ENCODE data around the gene ZP2. TPM values are rescaled to one million over a fixed set of nuclear protein-coding genes. Genes with fewer than 3 reads are reported as not detected.
"Not testable (repeated sequence)": the region's sequence is repeated elsewhere in the genome, so short reads cannot be mapped to it uniquely, and the experiment has no call there.

The ZP2 gene
- total RNA-seq, 1 experiment from 2014 or later = not detected

- no peak overlapping the region for H3K23ac ChIP-seq (ENCODE audit: insufficient read length, low read depth, low read length)
- no peak overlapping the region for H2AFZ ChIP-seq (ENCODE audit: low read length)
- H3K18ac ChIP-seq (ENCODE audit: insufficient read length, low read depth, low read length) = no peak overlapping the region
- WGBS (ENCODE audit: extremely low coverage, insufficient read length, low lambda C conversion rate) = no CpG with 5 or more reads among the region's 3 CpGs
- no peak overlapping the region for H4K8ac ChIP-seq (replicated peaks; ENCODE audit: insufficient read length, low read depth, low read length)
- no peaks in the 10 kb centered on the region for H3K27me3 Mint-ChIP-seq (ENCODE audit: low read depth)
- TF ChIP-seq CTCF (conservative IDR thresholded peaks at IDR 0.05) = no peak
- no peak overlapping the region for H2BK15ac ChIP-seq (ENCODE audit: low read depth, low read length)
- H3K9ac ChIP-seq (ENCODE audit: extremely low read depth, insufficient read length, low read length) = no peak overlapping the region
- H2BK20ac ChIP-seq (ENCODE audit: low read depth, low read length, poor library complexity, severe bottlenecking) = no peak overlapping the region
- no peak overlapping the region for H2AK5ac ChIP-seq (ENCODE audit: insufficient read length, low read length)
- H4K5ac ChIP-seq (ENCODE audit: insufficient read length, low read depth, low read length) = no peak overlapping the region
- no peak overlapping the region for H3K56ac ChIP-seq (ENCODE audit: insufficient read length, low read depth, low read length)
- H3K4ac ChIP-seq (ENCODE audit: low read depth, low read length) = no peak overlapping the region
- H3K23me2 ChIP-seq (ENCODE audit: insufficient read length, low read depth, low read length, poor library complexity, severe bottlenecking) = no peaks in the 10 kb centered on the region
- no peak overlapping the region for H4K91ac ChIP-seq (ENCODE audit: insufficient read length, low read depth, low read length)
- H3K79me1 ChIP-seq (ENCODE audit: insufficient read depth, low read depth, low read length, poor library complexity, severe bottlenecking) = peaks cover 2% of the 10 kb centered on the region
- H2BK12ac ChIP-seq (ENCODE audit: insufficient read length, low read depth, low read length) = no peak overlapping the region
- H3K27ac Mint-ChIP-seq = peak overlapping the region in 1 of 3 experiments; percentile 68; a peak in 1 of 7 replicates
- no peak overlapping the region for H2BK120ac ChIP-seq (ENCODE audit: low read depth, low read length, poor library complexity, severe bottlenecking)
- H3K4me1 ChIP-seq (ENCODE audit: insufficient read depth, low read length) = no peaks in the 10 kb centered on the region
- no peak overlapping the region for H2BK5ac ChIP-seq (ENCODE audit: insufficient read length, low read length)
- peaks cover 33 to 74% (median 67%) of the 10 kb centered on the region in 3 experiments for H3K36me3 Mint-ChIP-seq (ENCODE audit: insufficient read depth in 1 of 3, low read depth in 3 of 3)
- no peaks in the 10 kb centered on the region for H3K27me3 ChIP-seq (ENCODE audit: insufficient read depth, low read length)
- no peak overlapping the region for H3K27ac ChIP-seq (ENCODE audit: insufficient read length, low read depth, low read length)
- H3K9me3 Mint-ChIP-seq = no peaks in the 10 kb centered on the region
- no peak overlapping the region for H3K4me2 ChIP-seq (ENCODE audit: insufficient read depth, insufficient read length, low read length)
- H3K79me2 ChIP-seq (ENCODE audit: insufficient read depth, low read length) = no peaks in the 10 kb centered on the region
- H3K4me3 Mint-ChIP-seq = no peak overlapping the region
- DNase-seq = no peak
- no peak overlapping the region for H3K14ac ChIP-seq (ENCODE audit: insufficient read depth, low read length)
- H3K9me3 ChIP-seq (ENCODE audit: control insufficient read depth, low read depth, low read length) = no peaks in the 10 kb centered on the region
- no peaks in the 10 kb centered on the region for H3K4me1 Mint-ChIP-seq
- H4K20me1 ChIP-seq (ENCODE audit: control insufficient read depth, insufficient read depth, insufficient read length) = no peaks in the 10 kb centered on the region
- no peak overlapping the region for H3T11ph ChIP-seq (ENCODE audit: low read length)
Measured at GRCh38 chr16:21172650-21173049, 38.7 kb downstream of the ZP2 start.

- H3K4ac ChIP-seq (ENCODE audit: low read depth, low read length); H3K27me3 ChIP-seq (ENCODE audit: insufficient read depth, low read length); H3K79me1 ChIP-seq (ENCODE audit: insufficient read depth, low read depth, low read length, poor library complexity, severe bottlenecking); H3K9me3 Mint-ChIP-seq; H3T11ph ChIP-seq (ENCODE audit: low read length); H2BK120ac ChIP-seq (ENCODE audit: low read depth, low read length, poor library complexity, severe bottlenecking); H3K14ac ChIP-seq (ENCODE audit: insufficient read depth, low read length); H4K91ac ChIP-seq (ENCODE audit: insufficient read length, low read depth, low read length); H3K79me2 ChIP-seq (ENCODE audit: insufficient read depth, low read length); H3K18ac ChIP-seq (ENCODE audit: insufficient read length, low read depth, low read length); H3K27me3 Mint-ChIP-seq (ENCODE audit: low read depth); H2AK5ac ChIP-seq (ENCODE audit: insufficient read length, low read length); H2BK15ac ChIP-seq (ENCODE audit: low read depth, low read length); DNase-seq; H3K27ac ChIP-seq (ENCODE audit: insufficient read length, low read depth, low read length); H4K20me1 ChIP-seq (ENCODE audit: control insufficient read depth, insufficient read depth, insufficient read length); H2BK20ac ChIP-seq (ENCODE audit: low read depth, low read length, poor library complexity, severe bottlenecking); H3K23ac ChIP-seq (ENCODE audit: insufficient read length, low read depth, low read length); H2BK12ac ChIP-seq (ENCODE audit: insufficient read length, low read depth, low read length); H2BK5ac ChIP-seq (ENCODE audit: insufficient read length, low read length); H3K23me2 ChIP-seq (ENCODE audit: insufficient read length, low read depth, low read length, poor library complexity, severe bottlenecking); H3K27ac Mint-ChIP-seq; H3K4me1 Mint-ChIP-seq; H3K4me1 ChIP-seq (ENCODE audit: insufficient read depth, low read length); H2AFZ ChIP-seq (ENCODE audit: low read length); H4K8ac ChIP-seq (replicated peaks; ENCODE audit: insufficient read length, low read depth, low read length); H3K4me2 ChIP-seq (ENCODE audit: insufficient read depth, insufficient read length, low read length); H3K9ac ChIP-seq (ENCODE audit: extremely low read depth, insufficient read length, low read length); H3K4me3 Mint-ChIP-seq; H3K56ac ChIP-seq (ENCODE audit: insufficient read length, low read depth, low read length); H3K9me3 ChIP-seq (ENCODE audit: control insufficient read depth, low read depth, low read length); H4K5ac ChIP-seq (ENCODE audit: insufficient read length, low read depth, low read length): not testable (repeated sequence)
- WGBS (ENCODE audit: extremely low coverage, insufficient read length, low lambda C conversion rate) = no CpG with 5 or more reads among the region's 8 CpGs
- peaks cover 26 to 74% (median 63%) of the 10 kb centered on the region in 3 experiments; a peak in 6 of 7 replicates for H3K36me3 Mint-ChIP-seq (ENCODE audit: insufficient read depth in 1 of 3, low read depth in 3 of 3)
Measured at GRCh38 chr16:21170116-21170515, 41.3 kb downstream of the ZP2 start.
